MM.1S (cell line): ENCODE measurements around the gene PTTG1IP2.
A peak's percentile ranks its signal among the peaks of the same experiment; 100 is the strongest.

ENCODE experiments used
- DNase-seq: peaks from one replicate; pipeline ENCODE4 v3.0.0-alpha.2; 2015
- H2AFZ ChIP-seq: fragments of 300-600 bp; sonication (generic); 2 replicates; pipeline ENCODE4 v1.6.0; 2016; ENCODE audit warnings: antibody characterized with exemption, low read length
- H3F3A ChIP-seq: fragments of 300-600 bp; sonication (generic); 2 replicates; pipeline ENCODE4 v1.6.1; 2016; ENCODE audit warnings: mild to moderate bottlenecking, antibody characterized with exemption, low read length, moderate library complexity, mixed read lengths; ENCODE audit not compliant: insufficient read depth
- H3K27ac ChIP-seq: fragments of 300-600 bp; sonication (generic); 2 replicates; pipeline ENCODE4 v1.5.1; 2016; ENCODE audit warnings: mild to moderate bottlenecking, low read length
- H3K27me3 ChIP-seq: fragments of 300-600 bp; sonication (generic); replicated peaks from 2 replicates; pipeline ENCODE4 v1.6.0; 2016; ENCODE audit warnings: low read length; ENCODE audit not compliant: insufficient read depth
- H3K36me3 ChIP-seq: fragments of 300-600 bp; sonication (generic); replicated peaks from 2 replicates; pipeline ENCODE4 v1.6.1; 2016; ENCODE audit warnings: mild to moderate bottlenecking, low read length, mixed read lengths; ENCODE audit not compliant: insufficient read depth
- H3K4me1 ChIP-seq: fragments of 300-600 bp; sonication (generic); 2 replicates; pipeline ENCODE4 v1.6.1; 2016; ENCODE audit warnings: low read length, mixed read lengths
- H3K4me2 ChIP-seq: fragments of 300-600 bp; sonication (generic); 2 replicates; pipeline ENCODE4 v1.6.0; 2016; ENCODE audit warnings: low read depth, low read length
- H3K4me3 ChIP-seq: fragments of 300-600 bp; sonication (generic); 2 replicates; pipeline ENCODE4 v1.5.1; 2016; ENCODE audit warnings: low read length, mixed read lengths
- H3K79me2 ChIP-seq: fragments of 300-600 bp; sonication (generic); 2 replicates; pipeline ENCODE4 v1.6.1; 2016; ENCODE audit warnings: mixed run types, low read length, mixed read lengths
- H3K9ac ChIP-seq: fragments of 300-600 bp; sonication (generic); 2 replicates; pipeline ENCODE4 v1.6.1; 2016; ENCODE audit warnings: low read length, mixed read lengths
- H3K9me2 ChIP-seq: fragments of 300-600 bp; sonication (generic); replicated peaks from 2 replicates; pipeline ENCODE4 v1.6.1; 2016; ENCODE audit warnings: mild to moderate bottlenecking, low read length, mixed read lengths; ENCODE audit not compliant: insufficient read depth
- H3K9me3 ChIP-seq: fragments of 300-600 bp; sonication (generic); replicated peaks from 2 replicates; pipeline ENCODE4 v1.6.1; 2016; ENCODE audit warnings: mild to moderate bottlenecking, low read length, mixed read lengths; ENCODE audit not compliant: insufficient read depth
- H4K20me1 ChIP-seq: fragments of 300-600 bp; sonication (generic); 2 replicates; pipeline ENCODE4 v1.6.1; 2016; ENCODE audit warnings: mild to moderate bottlenecking, low read length, moderate library complexity, mixed read lengths; ENCODE audit not compliant: insufficient read depth
- EZH2 ChIP-seq: fragments of 300-600 bp; sonication (generic); optimal IDR thresholded peaks from 2 replicates; pipeline ENCODE3; 2017; ENCODE audit warnings: low read depth, mild to moderate bottlenecking, antibody characterized with exemption, low read length, mixed read lengths
- EZH2phosphoT487 ChIP-seq: fragments of 300-600 bp; sonication (generic); IDR thresholded peaks from 2 replicates; pipeline ENCODE4 v1.6.1; 2018; ENCODE audit warnings: antibody characterized with exemption, low read length
- TF ChIP-seq, protein P1 (sequence below): fragments of 300-600 bp; sonication (generic); IDR thresholded peaks from 2 replicates; pipeline ENCODE4 v1.5.1; 2016; ENCODE audit warnings: antibody characterized with exemption, low read length, mixed read lengths

Gene PTTG1IP2

DNA sequence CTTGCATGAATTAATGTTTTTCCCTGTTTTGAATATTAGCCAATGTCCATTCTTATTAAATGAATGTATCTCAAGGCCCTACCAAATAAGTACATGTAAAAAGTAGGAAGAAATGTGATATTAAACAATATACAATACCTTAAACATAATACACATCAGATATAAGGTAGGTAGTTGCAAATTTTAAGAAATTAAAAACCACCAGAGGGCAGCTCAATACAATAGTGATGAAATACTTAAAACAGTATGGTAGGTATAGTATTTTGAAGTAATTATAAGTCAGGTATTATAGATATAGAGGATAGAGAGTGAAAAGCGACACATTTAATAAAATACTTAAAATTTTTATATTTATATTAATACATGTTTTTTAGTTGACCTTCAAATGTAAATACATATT is 83.1 kb downstream of the PTTG1IP2 start:
- no peak overlapping the region for H3K27ac ChIP-seq
- TF ChIP-seq EZH2: no peak
- TF ChIP-seq, protein P1, sequence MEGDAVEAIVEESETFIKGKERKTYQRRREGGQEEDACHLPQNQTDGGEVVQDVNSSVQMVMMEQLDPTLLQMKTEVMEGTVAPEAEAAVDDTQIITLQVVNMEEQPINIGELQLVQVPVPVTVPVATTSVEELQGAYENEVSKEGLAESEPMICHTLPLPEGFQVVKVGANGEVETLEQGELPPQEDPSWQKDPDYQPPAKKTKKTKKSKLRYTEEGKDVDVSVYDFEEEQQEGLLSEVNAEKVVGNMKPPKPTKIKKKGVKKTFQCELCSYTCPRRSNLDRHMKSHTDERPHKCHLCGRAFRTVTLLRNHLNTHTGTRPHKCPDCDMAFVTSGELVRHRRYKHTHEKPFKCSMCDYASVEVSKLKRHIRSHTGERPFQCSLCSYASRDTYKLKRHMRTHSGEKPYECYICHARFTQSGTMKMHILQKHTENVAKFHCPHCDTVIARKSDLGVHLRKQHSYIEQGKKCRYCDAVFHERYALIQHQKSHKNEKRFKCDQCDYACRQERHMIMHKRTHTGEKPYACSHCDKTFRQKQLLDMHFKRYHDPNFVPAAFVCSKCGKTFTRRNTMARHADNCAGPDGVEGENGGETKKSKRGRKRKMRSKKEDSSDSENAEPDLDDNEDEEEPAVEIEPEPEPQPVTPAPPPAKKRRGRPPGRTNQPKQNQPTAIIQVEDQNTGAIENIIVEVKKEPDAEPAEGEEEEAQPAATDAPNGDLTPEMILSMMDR: 0 out of 2 replicates have a peak, but pooled peaks have one; percentile 7
- no peak for DNase-seq
- H3K79me2 ChIP-seq: no peaks in the 10 kb centered on the region
- H2AFZ ChIP-seq: no peak overlapping the region
- no peaks in the 10 kb centered on the region for H4K20me1 ChIP-seq
- H3K36me3 ChIP-seq: no peaks in the 10 kb centered on the region
- H3K9me2 ChIP-seq: no peaks in the 10 kb centered on the region
- no peaks in the 10 kb centered on the region for H3K4me1 ChIP-seq
- H3K4me3 ChIP-seq: no peak overlapping the region
- H3K27me3 ChIP-seq: no peaks in the 10 kb centered on the region
- no peaks in the 10 kb centered on the region for H3F3A ChIP-seq
- no peak overlapping the region for H3K4me2 ChIP-seq
- no peak overlapping the region for H3K9ac ChIP-seq
- H3K9me3 ChIP-seq: no peaks in the 10 kb centered on the region

GRCh38 chr7:90560730-90561129 is 91.3 kb downstream of the PTTG1IP2 start:
- Histone ChIP-seq H3K9me3 (no peaks in the 10 kb centered on the region), H3K27ac (no peak overlapping the region), H3K9me2 (no peaks in the 10 kb centered on the region), H3K4me3 (no peak overlapping the region), H3K36me3 (no peaks in the 10 kb centered on the region), H3K4me1 (no peaks in the 10 kb centered on the region), H3K4me2 (no peak overlapping the region), H4K20me1 (no peaks in the 10 kb centered on the region), H3F3A (no peaks in the 10 kb centered on the region), H3K79me2 (no peaks in the 10 kb centered on the region), H2AFZ (no peak overlapping the region), H3K27me3 (no peaks in the 10 kb centered on the region), H3K9ac (no peak overlapping the region)
- no peak for DNase-seq
- TF ChIP-seq EZH2phosphoT487: no peak
- no peak for TF ChIP-seq EZH2
- TF ChIP-seq, protein P1: no peak
